ENCODE results near the gene NFYB.

Gene NFYB

DNA sequence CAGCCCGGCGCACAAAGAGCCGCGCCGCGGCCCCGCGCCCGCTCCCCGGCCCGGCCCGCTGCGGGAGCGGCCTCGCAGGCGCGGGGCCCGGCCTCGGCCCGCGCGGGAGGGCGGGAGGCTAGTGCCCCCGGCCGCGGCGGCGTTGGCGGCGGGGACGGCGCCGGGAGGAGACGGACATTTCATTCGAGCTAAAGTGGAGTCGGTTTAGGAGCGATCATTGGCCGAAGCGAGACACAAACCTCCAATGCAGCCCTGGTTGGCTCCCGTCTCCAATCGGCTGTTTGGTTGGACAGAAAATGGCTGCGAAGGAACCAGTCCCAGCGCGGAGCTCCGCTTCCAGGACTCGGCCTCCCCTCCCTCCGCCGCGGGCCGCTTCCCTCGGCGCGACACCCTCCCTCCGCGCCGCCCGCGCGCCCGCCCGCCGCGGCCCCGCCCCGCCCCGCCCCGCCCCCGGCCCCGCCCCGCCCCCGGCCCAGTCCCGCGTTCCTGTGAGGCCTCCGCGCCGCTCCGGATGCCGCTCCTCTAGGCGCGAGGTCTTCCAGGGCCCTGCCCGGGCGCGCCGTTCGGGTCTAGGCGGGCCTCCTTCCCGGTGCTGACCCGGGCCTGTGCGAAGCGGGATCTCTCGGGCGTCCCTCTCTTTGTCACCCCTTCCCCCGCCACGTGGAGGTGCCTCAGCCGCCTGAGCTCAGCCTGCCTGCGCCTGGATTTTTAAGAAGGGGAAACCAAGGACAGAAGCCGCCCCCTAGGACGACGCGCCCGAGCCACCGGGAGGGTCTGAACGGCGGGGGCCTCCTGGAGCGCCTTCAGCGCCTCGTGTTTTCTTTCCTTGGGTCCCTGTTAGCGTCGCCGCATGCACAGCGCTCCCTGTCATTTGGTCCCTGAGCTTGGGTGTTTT lies at the start of gene NFYB:
TSS of gene NFYB (minus strand) at position 309 of the 895 bp plus-strand sequence. CDS start 2,757 bp downstream, outside the sequence.
- DNase-seq (ENCODE audit: insufficient read length, low spot score) = peak; percentile 80
- TF ChIP-seq, protein P1, sequence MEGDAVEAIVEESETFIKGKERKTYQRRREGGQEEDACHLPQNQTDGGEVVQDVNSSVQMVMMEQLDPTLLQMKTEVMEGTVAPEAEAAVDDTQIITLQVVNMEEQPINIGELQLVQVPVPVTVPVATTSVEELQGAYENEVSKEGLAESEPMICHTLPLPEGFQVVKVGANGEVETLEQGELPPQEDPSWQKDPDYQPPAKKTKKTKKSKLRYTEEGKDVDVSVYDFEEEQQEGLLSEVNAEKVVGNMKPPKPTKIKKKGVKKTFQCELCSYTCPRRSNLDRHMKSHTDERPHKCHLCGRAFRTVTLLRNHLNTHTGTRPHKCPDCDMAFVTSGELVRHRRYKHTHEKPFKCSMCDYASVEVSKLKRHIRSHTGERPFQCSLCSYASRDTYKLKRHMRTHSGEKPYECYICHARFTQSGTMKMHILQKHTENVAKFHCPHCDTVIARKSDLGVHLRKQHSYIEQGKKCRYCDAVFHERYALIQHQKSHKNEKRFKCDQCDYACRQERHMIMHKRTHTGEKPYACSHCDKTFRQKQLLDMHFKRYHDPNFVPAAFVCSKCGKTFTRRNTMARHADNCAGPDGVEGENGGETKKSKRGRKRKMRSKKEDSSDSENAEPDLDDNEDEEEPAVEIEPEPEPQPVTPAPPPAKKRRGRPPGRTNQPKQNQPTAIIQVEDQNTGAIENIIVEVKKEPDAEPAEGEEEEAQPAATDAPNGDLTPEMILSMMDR (IDR thresholded peaks at IDR 0.05; ENCODE audit: insufficient read depth, missing control alignments) = no peak
- FAIRE-seq = no peak

DNA sequence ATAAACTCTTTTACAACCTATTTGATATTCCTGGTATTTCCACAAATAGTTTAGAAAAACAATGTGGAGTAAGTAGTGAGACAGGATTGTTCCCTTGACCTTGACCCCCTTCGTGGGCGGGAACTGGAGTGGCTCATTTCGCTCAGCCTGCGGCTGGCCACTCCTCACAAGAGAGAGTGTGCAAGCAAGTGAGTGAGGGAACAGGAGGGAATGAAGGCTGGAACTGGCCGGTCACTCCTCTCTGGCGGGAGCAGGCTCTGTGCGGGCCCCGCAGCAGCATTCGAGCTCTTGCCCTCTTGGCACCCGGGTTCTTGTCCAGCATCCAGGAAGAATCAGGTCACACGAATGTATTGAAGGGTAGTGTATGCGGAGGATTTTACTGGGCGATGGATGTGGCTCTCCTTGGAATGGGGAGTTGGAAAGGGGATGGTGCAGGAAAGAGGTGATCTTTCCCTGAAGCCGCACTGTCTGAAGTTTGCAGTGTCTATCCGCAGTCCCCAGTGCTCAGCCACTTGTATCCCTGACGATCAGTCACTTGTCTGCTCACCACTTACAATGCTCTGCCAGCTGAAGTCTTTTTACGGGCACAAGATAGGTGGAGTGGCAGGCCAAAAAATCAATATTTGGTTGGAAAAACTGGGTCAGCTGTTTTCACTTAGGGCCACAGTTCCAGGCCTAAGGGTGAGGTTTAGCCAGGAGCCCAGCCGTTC lies 49.6 kb upstream of the NFYB start:
- no peak for FAIRE-seq
- TF ChIP-seq, protein P1 (IDR thresholded peaks at IDR 0.05; ENCODE audit: insufficient read depth, missing control alignments) = no peak
- no peak for DNase-seq (ENCODE audit: insufficient read length, low spot score)

DNA sequence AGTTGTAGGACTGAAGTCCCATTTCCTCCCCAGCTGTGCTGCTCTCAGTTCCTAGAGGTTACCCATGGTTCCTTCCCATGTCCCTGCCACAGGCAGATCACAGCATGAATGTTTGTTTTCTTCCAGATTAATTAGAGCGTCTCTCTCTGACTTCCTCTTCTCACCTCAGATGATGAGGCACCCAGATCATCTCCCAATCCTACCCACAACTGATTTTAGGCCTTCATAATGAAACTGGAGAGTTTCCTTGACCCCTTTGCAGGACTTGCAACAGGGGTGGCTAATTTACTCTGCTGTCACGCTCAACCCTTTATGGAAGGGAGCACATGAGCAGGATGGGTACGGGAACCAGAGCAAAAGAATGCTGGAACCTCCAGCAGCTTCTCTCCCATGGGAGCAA lies 45.4 kb upstream of the NFYB start:
- TF ChIP-seq, protein P1 (IDR thresholded peaks at IDR 0.05; ENCODE audit: insufficient read depth, missing control alignments) = no peak
- FAIRE-seq (no peak), DNase-seq (ENCODE audit: insufficient read length, low spot score) (no peak)

DNA sequence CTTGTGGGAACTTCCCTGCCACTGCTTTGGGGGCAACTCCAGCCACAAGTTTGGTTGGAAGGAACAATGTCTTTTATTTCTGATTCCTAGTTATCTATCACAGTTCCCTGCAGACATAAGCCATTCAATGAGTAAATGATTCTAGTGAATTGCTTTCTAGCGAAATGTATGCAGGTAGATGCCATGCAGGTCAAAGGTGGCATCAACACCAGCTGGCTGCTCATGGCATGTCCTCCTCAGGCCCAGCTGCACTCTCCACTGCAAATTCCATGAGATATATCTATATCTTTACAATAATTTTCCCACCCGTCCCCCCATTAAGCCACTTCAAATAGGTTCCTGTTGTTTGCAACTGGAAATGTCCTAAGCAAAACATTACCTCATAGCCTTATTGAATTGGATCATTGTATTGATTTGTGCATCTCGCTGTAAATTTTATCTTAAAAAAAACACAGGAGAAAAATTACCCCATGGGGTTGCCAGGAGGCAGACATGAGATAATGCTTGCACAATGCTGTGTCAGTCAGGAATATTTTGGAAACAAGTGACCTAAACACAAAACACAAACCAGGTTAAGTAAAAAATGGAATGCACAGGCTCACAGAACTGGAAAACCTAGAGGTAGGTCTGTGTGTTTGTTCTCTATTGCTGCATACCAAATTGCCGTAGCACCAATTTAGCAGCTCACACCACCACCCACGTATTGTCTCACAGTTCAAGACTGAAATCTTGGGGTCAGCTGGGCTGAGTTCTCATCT lies 44.8 kb upstream of the NFYB start:
- FAIRE-seq = no peak
- TF ChIP-seq, protein P1 (IDR thresholded peaks at IDR 0.05; ENCODE audit: insufficient read depth, missing control alignments) = no peak
- no peak for DNase-seq (ENCODE audit: insufficient read length, low spot score)

DNA sequence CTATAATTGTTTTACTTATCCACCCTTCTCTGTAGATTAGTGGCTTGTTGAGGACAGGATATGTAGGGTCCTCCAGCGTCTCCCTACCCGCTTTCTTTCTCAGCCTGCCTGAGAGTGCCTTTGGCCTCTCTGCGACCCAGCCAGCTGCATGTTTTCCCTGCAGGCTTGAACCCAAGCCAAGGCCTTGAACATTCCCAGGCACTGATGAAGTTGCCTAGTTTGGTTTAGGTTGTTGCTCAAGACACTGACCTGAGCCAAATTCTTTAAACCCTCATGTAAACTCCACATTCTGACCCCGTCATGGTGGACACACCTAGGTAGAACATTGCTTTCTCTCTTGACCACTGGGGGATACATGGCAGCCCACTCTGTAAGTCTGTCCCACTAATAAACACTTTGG lies 44.1 kb upstream of the NFYB start:
- TF ChIP-seq, protein P1 (IDR thresholded peaks at IDR 0.05; ENCODE audit: insufficient read depth, missing control alignments) = no peak
- no peak for DNase-seq (ENCODE audit: insufficient read length, low spot score)
- no peak for FAIRE-seq

DNA sequence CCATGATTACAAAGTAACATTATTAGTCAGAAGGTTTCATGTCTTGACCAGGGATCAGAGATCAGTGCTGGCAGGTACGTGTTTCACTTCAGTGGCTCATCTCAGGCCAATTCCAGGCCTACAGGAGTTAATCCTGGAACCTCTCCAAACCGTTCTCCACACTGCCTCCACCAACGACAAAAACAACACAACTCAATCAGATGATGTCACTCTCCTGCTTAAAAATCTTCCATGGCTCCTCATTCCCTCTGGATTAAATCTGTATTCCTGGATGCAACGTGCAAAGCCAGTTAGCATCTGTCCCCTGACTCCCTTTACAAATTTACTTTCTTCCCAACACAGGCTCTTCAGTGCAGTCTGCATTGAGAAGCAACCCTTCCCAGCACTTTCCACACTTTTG lies 43.3 kb upstream of the NFYB start:
- no peak for FAIRE-seq
- no peak for DNase-seq (ENCODE audit: insufficient read length, low spot score)
- TF ChIP-seq, protein P1 (IDR thresholded peaks at IDR 0.05; ENCODE audit: insufficient read depth, missing control alignments) = no peak
